SIG-M5 (cell line): ENCODE results near the gene PRPS1.
"Not testable (repeated sequence)": the region's sequence is repeated elsewhere in the genome, so short reads cannot be mapped to it uniquely, and the experiment has no call there.

Source experiments
- DNase-seq: peaks from one replicate; lab custom pipeline; 2025; lab: John Stamatoyannopoulos, UW

PRPS1 gene

GRCh38 chrX:107674480-107675364 is 46.4 kb downstream of the PRPS1 start:
- DNase-seq = peak; percentile 46

DNA sequence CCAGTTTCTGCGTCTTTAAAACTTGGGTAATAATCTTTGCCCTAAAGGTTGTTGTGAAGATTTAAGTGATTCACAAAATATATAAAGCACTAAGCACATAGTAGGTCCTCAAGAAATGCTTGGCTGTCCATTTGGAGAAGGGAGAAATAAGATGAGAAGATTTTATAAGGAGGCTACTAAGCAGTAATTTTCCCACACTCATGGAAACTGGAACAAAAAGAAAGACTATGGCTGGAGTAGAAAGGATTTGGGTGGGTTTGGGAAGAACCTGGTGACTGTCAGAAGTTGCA is 47.0 kb downstream of the PRPS1 start:
- no peak for DNase-seq

DNA sequence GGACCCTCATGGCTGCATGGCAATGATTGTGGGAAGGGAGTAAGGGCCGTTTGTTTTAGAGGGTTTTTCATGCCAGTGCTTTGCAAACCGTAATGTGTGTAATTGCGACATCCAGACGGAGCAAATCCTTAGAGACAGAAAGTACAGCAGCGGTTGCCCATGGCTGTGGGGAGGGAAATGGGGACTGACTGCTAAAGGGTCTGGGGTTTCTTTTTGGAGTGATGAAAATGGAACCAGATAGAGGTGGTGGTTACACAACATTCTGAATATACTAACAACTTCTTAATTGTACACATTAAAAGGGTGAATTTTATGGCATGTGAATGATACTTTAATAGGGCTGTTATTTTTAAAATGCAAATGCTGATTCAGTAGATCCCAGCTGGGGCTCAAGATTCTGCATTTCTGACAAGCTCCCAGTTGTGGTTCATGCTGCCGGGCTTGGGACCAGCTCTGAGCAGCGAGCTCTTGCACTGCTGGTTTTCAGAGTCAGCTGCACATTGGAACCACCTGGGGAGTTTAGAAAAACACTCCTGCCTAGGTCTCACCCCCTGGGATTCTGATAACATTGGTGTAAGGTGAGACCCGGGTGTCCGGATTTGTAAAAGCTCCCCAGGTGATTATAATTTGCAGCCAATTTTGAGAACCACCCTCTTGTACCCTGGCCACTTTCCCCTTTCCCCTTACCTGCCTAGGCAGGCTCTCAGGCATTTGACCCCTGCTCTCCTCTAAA is 47.7 kb downstream of the PRPS1 start:
- DNase-seq = no peak

DNA sequence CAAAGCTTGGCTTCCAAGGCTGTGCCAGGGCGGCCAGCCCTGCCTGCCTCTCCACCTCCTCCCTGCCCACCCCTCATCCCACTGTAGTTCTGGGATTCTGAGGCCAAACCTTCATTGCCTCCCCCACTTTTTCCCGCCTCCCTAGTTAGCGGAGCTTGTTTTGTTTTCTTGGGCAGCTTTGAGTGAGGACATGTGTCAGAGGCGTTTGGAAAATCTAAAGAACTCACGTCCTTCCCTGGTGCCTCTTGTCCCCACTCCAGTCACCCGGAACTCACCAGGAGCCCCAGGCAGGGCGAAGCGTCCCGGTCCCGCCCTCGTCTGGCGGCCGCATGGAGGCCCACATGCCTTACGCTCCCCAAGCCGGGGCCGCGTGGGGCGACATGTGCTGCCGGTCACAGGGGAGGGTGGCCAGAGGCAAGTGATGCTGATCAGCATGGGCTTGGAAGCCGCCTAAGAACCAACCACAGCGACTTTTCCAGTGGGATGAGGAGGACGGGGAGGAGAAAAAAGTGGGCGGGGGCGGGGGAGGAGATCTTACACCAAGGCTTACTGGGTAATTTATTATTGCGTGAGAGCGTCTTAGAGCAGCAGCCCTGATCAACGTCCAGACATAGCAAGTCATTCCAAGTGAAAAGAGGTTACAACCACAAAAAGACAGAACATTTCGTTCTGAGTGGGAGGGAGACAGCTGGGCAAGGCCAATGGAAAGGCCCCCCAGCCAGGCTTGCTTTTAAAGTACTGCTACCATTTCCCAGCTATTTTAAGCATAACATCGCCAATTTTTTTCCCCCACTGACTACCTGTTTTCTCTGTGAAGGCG is 48.5 kb downstream of the PRPS1 start:
- DNase-seq = peak; percentile 37

GRCh38 chrX:107677501-107677901 is 49.2 kb downstream of the PRPS1 start:
- no peak for DNase-seq

- no peak for DNase-seq
Measured at GRCh38 chrX:107677909-107678308, 49.6 kb downstream of the PRPS1 start.

DNA sequence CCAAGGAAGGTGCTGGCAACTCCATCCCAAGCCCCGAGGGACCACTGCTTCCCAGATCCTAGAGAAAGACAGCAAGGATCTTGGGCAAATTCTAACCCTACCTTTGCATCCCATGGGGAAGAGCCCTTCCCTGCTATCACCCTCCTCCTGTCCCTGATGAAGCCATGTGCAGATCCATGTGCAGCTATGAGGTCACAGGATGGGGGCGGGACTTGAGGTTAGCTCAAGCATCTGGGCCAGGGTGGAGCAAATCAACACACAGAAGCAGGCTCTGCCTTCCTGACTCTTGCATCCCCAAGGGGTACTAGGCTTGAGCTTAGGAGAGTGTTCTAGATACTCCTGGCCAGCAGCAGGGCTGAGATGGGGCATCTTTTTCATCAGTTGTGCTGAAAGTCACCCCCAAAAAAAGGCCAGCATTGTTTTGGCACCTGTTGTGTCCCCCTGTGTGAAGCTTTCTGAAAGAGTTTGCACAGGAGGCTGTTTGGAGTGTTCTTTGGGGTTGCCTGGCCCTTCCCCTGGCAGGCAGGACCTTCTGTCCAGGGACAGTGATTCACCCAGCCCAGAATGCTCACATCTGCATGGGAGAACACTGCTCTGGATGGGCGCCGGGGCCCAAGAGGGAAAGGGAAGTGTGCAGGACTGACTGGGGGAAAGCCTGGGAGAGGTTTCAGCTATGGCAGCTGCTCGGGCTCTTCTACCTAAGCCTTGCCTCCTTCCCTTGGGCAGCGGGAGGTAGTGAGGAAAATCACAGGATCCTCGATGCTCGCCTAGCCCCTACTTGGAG is 50.8 kb downstream of the PRPS1 start:
- DNase-seq = peak; percentile 0

DNA sequence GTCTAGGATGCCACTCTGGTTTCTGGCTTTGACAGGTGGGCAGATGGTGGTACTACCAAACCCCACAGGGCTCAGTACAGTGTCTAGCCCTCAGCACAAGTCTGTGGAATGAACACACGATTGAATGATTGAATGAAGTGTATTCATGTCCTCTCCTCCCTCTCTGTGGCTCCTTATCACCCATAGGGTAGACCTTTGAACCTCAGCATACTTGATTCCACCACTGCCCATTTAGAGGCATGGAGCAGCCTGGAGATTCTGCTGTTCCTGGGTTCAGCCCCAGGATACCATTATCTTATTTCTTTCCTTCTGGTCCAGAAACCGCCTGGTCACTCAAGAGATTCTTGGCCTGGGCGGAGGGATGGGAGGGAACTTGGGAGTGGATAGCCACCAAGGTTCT is 53.9 kb downstream of the PRPS1 start:
- DNase-seq = no peak

DNA sequence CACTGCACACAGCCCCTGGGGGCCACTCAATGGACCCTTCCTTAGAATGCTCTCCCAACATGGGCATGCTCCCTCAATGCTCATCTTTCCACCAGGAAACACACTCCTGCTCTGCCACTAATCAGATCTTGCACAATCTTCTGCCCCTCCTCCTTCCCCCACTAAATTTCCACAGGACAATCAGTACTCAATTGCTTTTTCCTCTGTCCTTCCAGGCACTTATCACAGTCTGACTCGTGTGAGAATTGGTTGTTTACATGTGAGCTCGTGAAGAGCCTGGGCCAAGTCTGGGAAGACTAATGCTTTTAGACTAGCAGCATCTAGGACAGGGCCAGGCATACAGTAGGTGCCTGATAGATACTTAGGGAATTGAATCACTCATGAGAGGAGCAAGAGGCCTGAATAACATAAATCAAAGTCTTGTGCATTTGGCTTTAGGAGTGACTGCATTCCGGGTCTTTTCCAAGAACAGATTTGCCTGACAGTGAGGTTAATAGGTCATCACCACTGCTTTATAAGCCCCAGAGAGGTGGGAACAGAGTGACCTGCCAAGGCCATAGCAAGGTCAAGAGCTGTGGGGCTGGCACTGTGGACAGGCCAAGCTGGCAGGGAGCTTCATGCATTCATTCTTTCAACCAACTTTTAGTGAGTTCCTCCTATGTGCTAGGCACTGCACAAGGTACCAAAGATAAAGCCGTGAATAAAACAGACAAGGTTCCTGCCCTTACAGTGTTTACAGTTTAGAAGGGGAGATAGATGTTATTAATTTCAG is 55.0 kb downstream of the PRPS1 start:
- DNase-seq = no peak

- no peak for DNase-seq
Measured at GRCh38 chrX:107683931-107684330, 55.6 kb downstream of the PRPS1 start.

- peak; percentile 45 for DNase-seq
Measured at GRCh38 chrX:107684956-107685385, 56.7 kb downstream of the PRPS1 start.

- DNase-seq = not testable (repeated sequence)
Measured at GRCh38 chrX:107685586-107685985, 57.3 kb downstream of the PRPS1 start.

DNA sequence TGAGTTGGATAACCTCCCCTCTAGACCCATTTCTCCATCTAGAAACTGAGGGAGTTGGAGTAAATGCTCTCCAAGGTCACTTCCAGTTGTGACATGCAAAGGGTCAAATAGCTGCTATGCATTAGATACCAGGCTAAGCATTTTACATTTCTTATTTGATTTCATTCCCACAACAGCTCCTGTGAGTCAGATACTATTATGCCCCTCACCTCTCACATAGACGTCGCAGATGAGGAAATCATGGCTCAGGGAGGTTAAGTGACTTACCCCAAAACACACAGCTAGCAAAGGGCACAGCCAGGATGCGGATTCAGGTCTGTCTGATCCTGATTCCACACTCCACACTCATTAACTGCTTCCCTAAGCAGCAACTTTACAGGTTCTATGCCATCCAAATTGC is 57.7 kb downstream of the PRPS1 start:
- no peak for DNase-seq

DNA sequence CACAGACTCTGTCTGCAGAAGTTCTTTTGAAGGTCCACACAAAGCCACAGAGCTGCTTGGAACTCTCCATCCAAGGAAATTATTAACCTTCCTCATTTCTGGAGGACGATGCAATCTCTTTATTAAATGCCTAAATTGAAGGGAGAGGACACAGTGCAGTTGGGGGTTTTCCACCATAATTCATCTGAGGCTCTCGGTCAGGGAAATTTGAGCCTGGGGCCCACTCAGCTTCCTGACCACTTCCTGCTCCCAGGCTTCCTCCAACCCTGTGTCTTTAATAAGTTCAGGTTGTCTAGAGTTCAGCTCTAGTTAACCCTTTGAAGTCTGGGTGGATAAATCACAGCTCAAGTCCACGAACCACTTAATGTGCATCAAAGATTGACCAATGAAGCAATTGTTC is 58.5 kb downstream of the PRPS1 start:
- no peak for DNase-seq

DNA sequence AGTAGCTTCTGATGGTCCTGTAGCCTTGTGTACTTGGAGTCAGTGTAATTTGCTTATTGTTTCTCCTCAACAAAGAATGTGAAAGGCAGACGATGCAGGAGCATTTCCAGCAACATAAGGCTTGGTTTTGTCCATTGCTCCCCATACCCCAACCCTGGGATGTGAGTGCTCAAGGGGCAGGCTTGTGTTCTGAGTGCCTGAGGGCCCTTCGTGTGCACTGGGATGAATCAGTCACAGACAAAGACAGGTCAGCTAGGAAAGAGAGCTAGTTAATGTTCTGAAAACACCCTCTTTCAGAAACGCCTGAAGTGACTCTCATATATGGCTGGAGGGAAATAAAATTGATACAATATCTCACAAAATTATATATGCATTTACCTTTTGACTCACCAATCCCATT is 59.1 kb downstream of the PRPS1 start:
- no peak for DNase-seq

GRCh38 chrX:107691024-107691448 is 62.7 kb downstream of the PRPS1 start:
- DNase-seq = no peak

- DNase-seq = no peak
Measured at GRCh38 chrX:107699616-107700015, 71.3 kb downstream of the PRPS1 start.

DNA sequence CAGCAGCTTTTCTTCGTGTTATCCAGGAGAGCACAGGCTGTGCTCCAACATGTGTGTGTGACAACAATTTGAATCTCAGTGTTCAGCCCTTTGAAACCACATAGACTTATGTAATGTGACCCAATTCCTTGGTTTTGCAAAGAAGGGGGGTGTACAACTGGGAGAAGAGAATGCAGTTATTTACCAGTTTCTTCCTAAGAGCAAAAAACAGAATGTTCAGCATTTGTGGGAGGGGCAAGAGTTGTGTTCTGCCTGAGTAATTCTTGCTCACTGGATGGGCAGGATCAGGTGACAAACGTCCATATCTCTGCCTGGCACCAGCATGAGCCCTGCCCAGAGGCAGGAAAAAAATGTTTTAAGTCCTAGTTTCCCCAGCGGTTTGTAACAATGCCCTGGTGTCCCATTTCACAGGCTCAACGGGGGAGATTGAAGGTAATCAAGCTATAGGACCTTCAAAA is 72.0 kb downstream of the PRPS1 start:
- no peak for DNase-seq
